PC-9 (cell line): ENCODE data around the gene NOPCHAP1.

Source experiments
- EZH2 ChIP-seq: fragments of 200-600 bp; sonication (generic); IDR thresholded peaks from 2 replicates; pipeline ENCODE4 v1.8.0; 2017; ENCODE audit warnings: antibody characterized with exemption, low read depth
- TF ChIP-seq, protein P1 (sequence below): fragments of 200-600 bp; sonication (generic); conservative IDR thresholded peaks from 2 replicates; pipeline ENCODE4 v1.6.1; 2017; ENCODE audit warnings: mixed run types, antibody characterized with exemption, mild to moderate bottlenecking, moderate library complexity

DNA sequence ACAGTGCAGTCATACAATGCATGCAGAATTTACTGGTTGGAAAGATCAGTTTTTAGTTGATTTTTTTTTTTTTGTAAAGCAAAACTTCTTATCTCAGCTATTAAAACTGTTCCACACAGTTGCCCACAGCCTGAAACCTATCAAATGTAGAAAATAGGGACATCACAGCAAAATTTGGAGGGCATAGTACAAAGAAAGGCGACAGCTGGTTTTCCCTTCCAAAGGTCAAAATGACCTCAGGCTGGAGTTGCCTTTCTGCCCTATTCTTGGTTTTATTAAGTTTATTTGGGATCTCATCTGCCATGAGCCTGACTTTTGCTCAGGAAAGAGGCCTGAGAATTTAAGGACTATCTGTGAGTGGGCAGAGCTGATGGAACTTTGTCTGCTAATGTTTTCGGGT is 28.5 kb downstream of the NOPCHAP1 start:
- no peak for TF ChIP-seq EZH2
- TF ChIP-seq, protein P1, sequence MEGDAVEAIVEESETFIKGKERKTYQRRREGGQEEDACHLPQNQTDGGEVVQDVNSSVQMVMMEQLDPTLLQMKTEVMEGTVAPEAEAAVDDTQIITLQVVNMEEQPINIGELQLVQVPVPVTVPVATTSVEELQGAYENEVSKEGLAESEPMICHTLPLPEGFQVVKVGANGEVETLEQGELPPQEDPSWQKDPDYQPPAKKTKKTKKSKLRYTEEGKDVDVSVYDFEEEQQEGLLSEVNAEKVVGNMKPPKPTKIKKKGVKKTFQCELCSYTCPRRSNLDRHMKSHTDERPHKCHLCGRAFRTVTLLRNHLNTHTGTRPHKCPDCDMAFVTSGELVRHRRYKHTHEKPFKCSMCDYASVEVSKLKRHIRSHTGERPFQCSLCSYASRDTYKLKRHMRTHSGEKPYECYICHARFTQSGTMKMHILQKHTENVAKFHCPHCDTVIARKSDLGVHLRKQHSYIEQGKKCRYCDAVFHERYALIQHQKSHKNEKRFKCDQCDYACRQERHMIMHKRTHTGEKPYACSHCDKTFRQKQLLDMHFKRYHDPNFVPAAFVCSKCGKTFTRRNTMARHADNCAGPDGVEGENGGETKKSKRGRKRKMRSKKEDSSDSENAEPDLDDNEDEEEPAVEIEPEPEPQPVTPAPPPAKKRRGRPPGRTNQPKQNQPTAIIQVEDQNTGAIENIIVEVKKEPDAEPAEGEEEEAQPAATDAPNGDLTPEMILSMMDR, result no peak
